ENCODE measurements around the gene AOPEP. TPM values are rescaled to one million over a fixed set of nuclear protein-coding genes. Genes with fewer than 3 reads are reported as not detected.

AOPEP gene
- polyA plus RNA-seq, 1 donor = 44.3 TPM

DNA sequence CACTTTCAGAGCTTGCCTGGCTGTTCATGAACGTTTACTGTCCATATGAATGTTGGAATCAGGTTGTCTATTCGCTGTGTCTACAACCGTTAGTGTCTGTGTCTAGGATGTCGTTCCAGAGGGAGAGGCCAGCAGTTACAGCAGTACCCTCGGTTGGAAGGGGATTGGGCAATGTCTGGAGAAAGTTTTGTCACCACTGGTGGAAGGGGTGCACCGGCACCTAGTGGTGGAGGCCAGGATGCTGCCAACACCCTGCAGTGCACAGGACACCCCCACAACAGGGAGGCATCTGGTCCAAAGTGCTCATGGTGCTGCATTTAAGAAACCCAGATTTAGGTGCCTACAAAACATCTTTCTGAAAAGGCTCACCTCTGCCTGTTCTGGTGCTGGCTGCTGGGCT is 370.3 kb downstream of the AOPEP start:
- no peak overlapping the region for H3K27ac ChIP-seq (ENCODE audit: low read length)
- peaks cover 22% of the 10 kb centered on the region for H3K4me1 ChIP-seq (ENCODE audit: control insufficient read depth, insufficient read depth, low read length)
- WGBS (ENCODE audit: insufficient coverage, low lambda C conversion rate) = no CpG with 5 or more reads among the region's 6 CpGs
- H3K36me3 ChIP-seq (ENCODE audit: control insufficient read depth, insufficient read depth, low read length) = peaks cover 48% of the 10 kb centered on the region
- H3K4me3 ChIP-seq (ENCODE audit: low read length) = no peak overlapping the region
- no peaks in the 10 kb centered on the region for H3K9me3 ChIP-seq (ENCODE audit: control insufficient read depth, low read depth, low read length)
- no peaks in the 10 kb centered on the region for H3K27me3 ChIP-seq (ENCODE audit: control insufficient read depth, insufficient read depth, low read length)
- DNase-seq = no peak

DNA sequence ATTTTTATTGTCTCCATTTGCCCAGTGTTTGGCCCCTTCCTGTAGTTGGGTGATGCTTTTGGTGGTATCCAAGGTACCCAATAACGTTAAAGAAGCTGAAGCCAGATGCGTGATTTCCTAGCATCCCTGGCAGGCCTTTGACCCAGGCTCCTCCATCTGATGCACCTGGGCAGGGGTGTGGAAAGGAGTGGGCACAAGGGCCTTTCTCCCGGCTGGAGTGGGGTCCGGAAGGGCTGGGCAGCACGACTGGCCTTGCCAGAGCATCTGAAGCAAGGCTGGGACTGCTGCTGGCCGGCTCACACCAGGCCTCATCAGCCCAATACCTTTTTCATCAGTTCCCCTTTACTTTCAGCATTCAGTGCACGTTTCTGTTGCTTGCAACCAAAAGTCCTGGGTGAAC is 370.8 kb downstream of the AOPEP start:
- H3K4me3 ChIP-seq (ENCODE audit: low read length) = no peak overlapping the region
- no peaks in the 10 kb centered on the region for H3K27me3 ChIP-seq (ENCODE audit: control insufficient read depth, insufficient read depth, low read length)
- no peak overlapping the region for H3K27ac ChIP-seq (ENCODE audit: low read length)
- no peaks in the 10 kb centered on the region for H3K9me3 ChIP-seq (ENCODE audit: control insufficient read depth, low read depth, low read length)
- H3K4me1 ChIP-seq (ENCODE audit: control insufficient read depth, insufficient read depth, low read length) = peaks cover 17% of the 10 kb centered on the region
- DNase-seq = no peak
- H3K36me3 ChIP-seq (ENCODE audit: control insufficient read depth, insufficient read depth, low read length) = peaks cover 52% of the 10 kb centered on the region
- WGBS (ENCODE audit: insufficient coverage, low lambda C conversion rate) = 100% methylated on average over 1 of the region's 7 CpGs

DNA sequence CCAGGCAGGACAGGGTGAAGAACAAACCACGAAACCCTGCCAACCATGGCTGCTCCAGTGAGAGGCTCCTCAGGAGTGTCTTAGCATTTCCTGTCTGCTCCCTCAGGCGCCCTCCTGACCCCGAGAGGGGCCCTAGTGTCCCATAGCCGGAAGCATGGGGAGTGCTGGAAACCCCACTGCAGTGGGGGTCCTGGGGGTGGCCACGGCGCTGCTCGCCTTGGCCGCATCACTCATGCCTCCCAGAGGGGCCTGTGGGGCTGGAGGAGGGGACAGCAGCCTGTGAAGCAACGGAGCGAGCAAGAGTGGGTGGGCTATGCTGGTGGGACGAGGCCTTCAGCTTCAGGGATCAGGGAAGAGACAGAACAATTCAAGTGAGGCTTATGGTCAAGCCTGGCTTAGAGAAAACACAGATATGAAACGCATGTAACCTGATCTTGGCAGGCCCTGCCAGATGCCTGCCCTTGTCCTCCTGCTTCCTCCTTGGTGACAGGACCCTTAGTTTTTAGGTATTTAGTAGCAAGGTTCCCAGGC is 372.0 kb downstream of the AOPEP start:
- Histone ChIP-seq H3K27ac (ENCODE audit: low read length) (no peak overlapping the region), H3K9me3 (ENCODE audit: control insufficient read depth, low read depth, low read length) (no peaks in the 10 kb centered on the region), H3K4me1 (ENCODE audit: control insufficient read depth, insufficient read depth, low read length) (peaks cover 6% of the 10 kb centered on the region), H3K4me3 (ENCODE audit: low read length) (no peak overlapping the region), H3K36me3 (ENCODE audit: control insufficient read depth, insufficient read depth, low read length) (peaks cover 61% of the 10 kb centered on the region), H3K27me3 (ENCODE audit: control insufficient read depth, insufficient read depth, low read length) (no peaks in the 10 kb centered on the region)
- 80% methylated on average over 1 of the region's 12 CpGs for WGBS (ENCODE audit: insufficient coverage, low lambda C conversion rate)
- no peak for DNase-seq

DNA sequence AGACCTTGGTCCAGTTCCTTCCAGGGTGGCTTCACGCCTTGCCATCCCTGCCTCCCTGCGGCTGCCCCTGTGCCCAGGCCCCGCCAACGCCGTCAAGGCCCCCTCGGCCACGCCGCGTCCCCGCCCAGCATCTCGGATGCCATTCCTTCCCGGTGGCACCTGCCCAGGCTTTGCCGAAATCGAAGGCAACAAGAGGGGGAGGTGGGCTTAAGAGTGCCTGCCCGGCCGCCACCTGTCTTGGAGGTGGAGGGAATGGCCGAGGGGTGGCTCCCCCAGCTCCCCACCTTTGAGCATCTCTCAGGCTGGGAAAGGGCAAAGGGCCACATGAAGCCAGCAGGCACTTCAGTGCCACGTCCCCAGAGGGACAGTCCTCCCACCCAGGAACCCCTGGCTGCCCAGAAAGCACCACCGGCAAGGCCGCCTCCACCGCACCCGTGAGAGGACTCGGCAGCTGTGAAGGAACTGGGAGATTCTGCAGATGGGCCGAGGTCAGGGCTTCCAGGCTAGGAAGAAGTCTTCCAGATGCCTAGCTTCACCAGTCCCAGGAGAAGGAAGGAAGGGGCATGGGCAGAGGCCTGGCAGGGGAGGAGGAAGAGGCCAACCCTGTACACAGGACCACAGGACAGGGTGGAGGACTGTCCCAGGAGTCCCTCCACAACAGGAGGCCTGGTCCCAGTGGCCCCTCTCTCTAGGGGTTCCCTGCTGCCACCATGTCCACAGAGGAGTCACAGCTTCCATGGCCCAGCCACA is 373.0 kb downstream of the AOPEP start:
- H3K4me1 ChIP-seq (ENCODE audit: control insufficient read depth, insufficient read depth, low read length) = no peaks in the 10 kb centered on the region
- H3K27ac ChIP-seq (ENCODE audit: low read length) = no peak overlapping the region
- no CpG with 5 or more reads among the region's 24 CpGs for WGBS (ENCODE audit: insufficient coverage, low lambda C conversion rate)
- no peaks in the 10 kb centered on the region for H3K27me3 ChIP-seq (ENCODE audit: control insufficient read depth, insufficient read depth, low read length)
- no peak for DNase-seq
- H3K4me3 ChIP-seq (ENCODE audit: low read length) = no peak overlapping the region
- H3K36me3 ChIP-seq (ENCODE audit: control insufficient read depth, insufficient read depth, low read length) = peaks cover 66% of the 10 kb centered on the region
- no peaks in the 10 kb centered on the region for H3K9me3 ChIP-seq (ENCODE audit: control insufficient read depth, low read depth, low read length)

DNA sequence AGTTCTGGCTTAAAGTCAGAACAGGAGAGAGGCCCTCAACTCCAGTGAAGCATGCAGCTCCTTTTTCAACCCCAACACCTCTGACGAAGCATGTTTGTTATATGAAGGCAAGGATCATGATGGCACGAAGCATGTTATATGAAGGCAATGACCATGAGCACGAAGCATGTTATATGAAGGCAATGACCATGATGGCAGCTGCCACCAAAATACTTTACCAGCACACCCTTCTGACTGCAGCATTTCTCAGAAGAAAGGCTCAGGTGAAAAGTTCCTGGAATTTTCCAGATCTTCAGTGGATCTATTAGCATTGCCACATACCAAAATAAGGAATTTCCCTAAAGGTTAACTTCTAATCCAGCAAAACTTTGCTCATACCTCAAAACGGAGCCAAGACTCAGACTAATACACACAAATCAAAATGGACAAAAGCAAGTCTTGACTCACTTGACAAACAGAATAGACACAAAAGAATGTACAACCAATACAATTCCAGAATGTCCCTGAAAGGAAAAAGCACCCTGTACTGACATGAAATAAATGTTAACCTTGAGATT is 373.6 kb downstream of the AOPEP start:
- no peaks in the 10 kb centered on the region for H3K27me3 ChIP-seq (ENCODE audit: control insufficient read depth, insufficient read depth, low read length)
- no peaks in the 10 kb centered on the region for H3K9me3 ChIP-seq (ENCODE audit: control insufficient read depth, low read depth, low read length)
- no CpG with 5 or more reads among the region's 4 CpGs for WGBS (ENCODE audit: insufficient coverage, low lambda C conversion rate)
- no peak overlapping the region for H3K4me3 ChIP-seq (ENCODE audit: low read length)
- DNase-seq = no peak
- H3K4me1 ChIP-seq (ENCODE audit: control insufficient read depth, insufficient read depth, low read length) = no peaks in the 10 kb centered on the region
- H3K27ac ChIP-seq (ENCODE audit: low read length) = no peak overlapping the region
- H3K36me3 ChIP-seq (ENCODE audit: control insufficient read depth, insufficient read depth, low read length) = peaks cover 70% of the 10 kb centered on the region

DNA sequence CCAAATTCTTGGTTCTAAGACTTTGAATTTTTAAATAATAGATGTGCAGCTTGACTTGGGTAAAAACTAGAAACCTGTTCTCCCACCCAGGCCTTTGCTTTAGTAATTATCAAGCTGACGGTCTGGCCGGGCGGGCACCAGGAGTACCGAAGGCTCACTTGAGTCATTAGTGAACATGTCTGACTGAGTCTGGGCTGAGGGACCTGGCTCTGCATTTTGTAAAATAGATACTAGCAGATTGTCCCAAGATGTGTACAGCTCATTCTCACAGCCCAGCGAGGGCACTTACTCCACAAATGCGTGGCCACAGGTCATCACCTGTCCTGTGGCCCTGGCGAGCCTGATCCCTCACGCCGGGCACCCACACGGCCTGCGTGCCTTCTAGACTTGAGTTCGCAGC is 374.8 kb downstream of the AOPEP start:
- Histone ChIP-seq H3K27ac (ENCODE audit: low read length) (no peak overlapping the region), H3K36me3 (ENCODE audit: control insufficient read depth, insufficient read depth, low read length) (peaks cover 77% of the 10 kb centered on the region), H3K9me3 (ENCODE audit: control insufficient read depth, low read depth, low read length) (no peaks in the 10 kb centered on the region), H3K27me3 (ENCODE audit: control insufficient read depth, insufficient read depth, low read length) (no peaks in the 10 kb centered on the region), H3K4me3 (ENCODE audit: low read length) (no peak overlapping the region), H3K4me1 (ENCODE audit: control insufficient read depth, insufficient read depth, low read length) (no peaks in the 10 kb centered on the region)
- WGBS (ENCODE audit: insufficient coverage, low lambda C conversion rate) = no CpG with 5 or more reads among the region's 12 CpGs
- no peak for DNase-seq

DNA sequence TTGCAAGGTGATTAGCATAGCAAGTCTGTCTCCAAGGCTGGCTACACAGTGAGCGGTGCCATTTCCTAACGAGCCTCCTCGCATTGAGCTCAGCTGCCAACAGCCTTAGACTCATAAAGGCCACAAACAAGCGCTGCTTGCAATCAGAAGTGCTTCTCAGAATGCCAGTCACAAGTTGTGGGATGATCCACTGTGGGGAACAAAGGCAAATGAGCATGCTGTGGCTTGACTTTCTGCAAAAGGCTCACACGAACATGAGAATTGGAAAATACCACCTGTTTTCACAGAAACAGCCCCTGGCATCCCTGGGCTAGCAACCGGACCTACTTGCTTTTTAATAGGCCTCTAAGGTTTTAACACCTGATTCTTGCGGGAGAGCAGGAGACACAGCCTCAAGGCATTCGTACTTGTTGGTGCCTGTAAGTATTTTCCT is 375.5 kb downstream of the AOPEP start:
- no peak overlapping the region for H3K4me3 ChIP-seq (ENCODE audit: low read length)
- H3K27ac ChIP-seq (ENCODE audit: low read length) = no peak overlapping the region
- H3K9me3 ChIP-seq (ENCODE audit: control insufficient read depth, low read depth, low read length) = no peaks in the 10 kb centered on the region
- no peaks in the 10 kb centered on the region for H3K4me1 ChIP-seq (ENCODE audit: control insufficient read depth, insufficient read depth, low read length)
- WGBS (ENCODE audit: insufficient coverage, low lambda C conversion rate) = no CpG with 5 or more reads among the region's 8 CpGs
- no peaks in the 10 kb centered on the region for H3K27me3 ChIP-seq (ENCODE audit: control insufficient read depth, insufficient read depth, low read length)
- peaks cover 80% of the 10 kb centered on the region for H3K36me3 ChIP-seq (ENCODE audit: control insufficient read depth, insufficient read depth, low read length)
- no peak for DNase-seq

DNA sequence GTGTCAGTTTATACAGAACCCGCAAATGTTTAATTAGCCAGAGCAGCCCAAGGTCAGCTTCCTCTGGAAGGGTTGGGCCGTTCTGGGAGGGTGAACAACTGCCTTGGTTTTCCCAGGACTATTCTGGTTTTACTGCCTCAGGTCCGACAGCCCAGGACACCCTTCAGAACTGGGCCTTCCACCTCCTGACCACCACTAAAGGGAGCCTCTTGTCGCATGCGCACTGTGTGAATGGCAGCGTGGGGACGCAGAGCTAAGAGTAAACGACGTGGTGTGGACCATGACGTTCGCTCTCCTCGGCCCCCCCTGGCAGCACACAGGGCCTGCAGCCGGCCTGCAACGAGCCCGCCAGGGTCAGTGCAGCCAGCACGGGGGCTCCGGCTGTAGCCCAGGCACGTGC is 376.1 kb downstream of the AOPEP start:
- WGBS (ENCODE audit: insufficient coverage, low lambda C conversion rate) = no CpG with 5 or more reads among the region's 18 CpGs
- no peaks in the 10 kb centered on the region for H3K9me3 ChIP-seq (ENCODE audit: control insufficient read depth, low read depth, low read length)
- no peaks in the 10 kb centered on the region for H3K4me1 ChIP-seq (ENCODE audit: control insufficient read depth, insufficient read depth, low read length)
- no peak for DNase-seq
- H3K36me3 ChIP-seq (ENCODE audit: control insufficient read depth, insufficient read depth, low read length) = peaks cover 80% of the 10 kb centered on the region
- H3K27ac ChIP-seq (ENCODE audit: low read length) = no peak overlapping the region
- H3K27me3 ChIP-seq (ENCODE audit: control insufficient read depth, insufficient read depth, low read length) = no peaks in the 10 kb centered on the region
- H3K4me3 ChIP-seq (ENCODE audit: low read length) = no peak overlapping the region

DNA sequence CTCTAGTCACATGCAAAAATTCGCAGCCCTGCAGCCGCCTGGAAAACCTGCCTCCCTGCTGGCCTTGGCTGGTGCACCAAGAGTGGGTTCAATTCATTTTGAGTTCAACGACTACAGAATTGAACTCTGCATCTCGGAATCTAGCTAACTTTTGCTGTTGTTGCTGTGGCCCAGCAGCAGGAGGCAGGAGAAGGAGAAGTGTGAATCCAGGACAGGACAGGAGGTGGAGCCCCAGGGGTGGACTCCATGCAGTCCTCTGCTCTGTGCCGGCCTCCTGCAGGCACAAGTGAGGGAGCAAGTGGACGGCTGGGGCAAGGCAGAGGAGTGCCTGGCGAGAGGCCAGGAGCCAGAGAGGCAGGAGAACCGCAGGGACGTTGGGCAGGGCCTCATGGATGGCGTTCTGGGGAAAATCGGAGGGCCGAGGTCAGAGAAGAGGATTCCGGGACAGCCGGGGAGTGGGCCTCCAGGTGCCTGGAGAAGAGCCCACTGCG is 376.8 kb downstream of the AOPEP start:
- DNase-seq = no peak
- Histone ChIP-seq H3K36me3 (ENCODE audit: control insufficient read depth, insufficient read depth, low read length) (peaks cover 79% of the 10 kb centered on the region), H3K27ac (ENCODE audit: low read length) (no peak overlapping the region), H3K4me1 (ENCODE audit: control insufficient read depth, insufficient read depth, low read length) (no peaks in the 10 kb centered on the region), H3K27me3 (ENCODE audit: control insufficient read depth, insufficient read depth, low read length) (no peaks in the 10 kb centered on the region), H3K9me3 (ENCODE audit: control insufficient read depth, low read depth, low read length) (no peaks in the 10 kb centered on the region), H3K4me3 (ENCODE audit: low read length) (no peak overlapping the region)
- no CpG with 5 or more reads among the region's 15 CpGs for WGBS (ENCODE audit: insufficient coverage, low lambda C conversion rate)

DNA sequence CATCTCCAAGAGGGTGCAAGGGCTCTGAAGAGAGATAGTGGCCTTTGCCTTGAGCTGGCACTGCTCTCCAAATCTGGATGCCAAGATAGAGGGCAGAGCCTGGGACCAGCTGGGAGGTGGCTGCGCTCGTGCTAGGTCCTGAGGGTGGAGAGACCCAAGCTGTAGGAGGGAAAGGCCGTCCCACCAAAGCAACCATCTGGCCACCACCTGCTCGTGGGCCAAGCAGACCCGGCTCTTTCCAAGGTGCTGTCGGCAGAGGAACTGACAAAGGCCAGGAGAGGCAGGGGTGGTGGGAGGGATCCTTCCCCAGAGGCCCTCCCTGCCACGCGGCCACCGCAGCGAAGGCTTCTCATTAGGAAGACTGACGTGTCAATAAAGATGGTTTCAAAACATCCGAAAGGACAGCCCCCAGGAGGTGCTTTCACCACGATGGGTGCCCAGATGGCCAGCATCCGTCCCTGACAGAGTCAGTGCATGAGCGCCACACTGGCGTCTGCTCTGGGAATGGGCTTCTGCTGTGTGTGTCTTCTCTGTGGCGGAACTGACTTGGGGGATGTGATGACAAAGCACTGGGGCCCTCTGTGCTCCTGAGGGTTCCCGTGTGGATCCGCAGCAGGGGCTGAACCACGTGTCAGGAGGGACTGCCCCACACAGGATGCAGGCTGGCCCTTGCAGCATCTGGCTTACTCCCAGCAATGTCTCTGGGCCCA is 377.5 kb downstream of the AOPEP start:
- Histone ChIP-seq H3K36me3 (ENCODE audit: control insufficient read depth, insufficient read depth, low read length) (peaks cover 76% of the 10 kb centered on the region), H3K27me3 (ENCODE audit: control insufficient read depth, insufficient read depth, low read length) (no peaks in the 10 kb centered on the region), H3K27ac (ENCODE audit: low read length) (no peak overlapping the region), H3K4me1 (ENCODE audit: control insufficient read depth, insufficient read depth, low read length) (no peaks in the 10 kb centered on the region), H3K9me3 (ENCODE audit: control insufficient read depth, low read depth, low read length) (no peaks in the 10 kb centered on the region), H3K4me3 (ENCODE audit: low read length) (no peak overlapping the region)
- no CpG with 5 or more reads among the region's 20 CpGs for WGBS (ENCODE audit: insufficient coverage, low lambda C conversion rate)
- DNase-seq = no peak

Data from large intestine (tissue), 3 donors.